D721Med (cell line): Measurements from ENCODE around the gene FAP.

Experiments used
- DNase-seq: peaks from one replicate; pipeline ENCODE4 v3.0.0; 2011; ENCODE audit warnings: low spot score; ENCODE audit not compliant: insufficient read length
- FAIRE-seq: peaks from 2 replicates; lab custom pipeline; 2011; peaks lifted over from hg19 to GRCh38; lab: Jason Lieb, UNC
- TF ChIP-seq, protein P1 (sequence below): IDR thresholded peaks from 2 replicates; pipeline ENCODE4 v1.5.1; 2012; ENCODE audit warnings: mild to moderate bottlenecking, control low read depth; ENCODE audit not compliant: insufficient read depth; ENCODE audit errors: missing control alignments

The FAP gene

DNA sequence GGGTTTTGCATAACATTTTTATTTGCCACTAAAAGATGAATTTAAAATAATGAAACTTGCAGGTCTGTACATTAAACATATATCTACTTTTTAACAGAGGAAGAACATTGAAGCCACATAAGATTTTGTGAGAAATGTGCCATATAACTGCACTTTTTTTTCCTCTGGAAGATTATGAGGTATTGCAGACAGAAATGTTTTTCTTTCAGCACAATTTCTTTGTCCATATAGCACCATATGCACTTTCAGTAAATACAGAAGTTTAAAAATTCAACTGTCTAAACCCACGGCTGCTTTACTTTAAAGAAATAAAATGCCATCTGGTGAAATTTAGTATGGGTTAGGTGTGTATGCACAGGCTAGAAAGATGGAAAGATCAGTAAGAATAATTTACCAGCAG, 470 bp upstream of the FAP start:
- no peak for DNase-seq
- no peak for FAIRE-seq
- TF ChIP-seq, protein P1, sequence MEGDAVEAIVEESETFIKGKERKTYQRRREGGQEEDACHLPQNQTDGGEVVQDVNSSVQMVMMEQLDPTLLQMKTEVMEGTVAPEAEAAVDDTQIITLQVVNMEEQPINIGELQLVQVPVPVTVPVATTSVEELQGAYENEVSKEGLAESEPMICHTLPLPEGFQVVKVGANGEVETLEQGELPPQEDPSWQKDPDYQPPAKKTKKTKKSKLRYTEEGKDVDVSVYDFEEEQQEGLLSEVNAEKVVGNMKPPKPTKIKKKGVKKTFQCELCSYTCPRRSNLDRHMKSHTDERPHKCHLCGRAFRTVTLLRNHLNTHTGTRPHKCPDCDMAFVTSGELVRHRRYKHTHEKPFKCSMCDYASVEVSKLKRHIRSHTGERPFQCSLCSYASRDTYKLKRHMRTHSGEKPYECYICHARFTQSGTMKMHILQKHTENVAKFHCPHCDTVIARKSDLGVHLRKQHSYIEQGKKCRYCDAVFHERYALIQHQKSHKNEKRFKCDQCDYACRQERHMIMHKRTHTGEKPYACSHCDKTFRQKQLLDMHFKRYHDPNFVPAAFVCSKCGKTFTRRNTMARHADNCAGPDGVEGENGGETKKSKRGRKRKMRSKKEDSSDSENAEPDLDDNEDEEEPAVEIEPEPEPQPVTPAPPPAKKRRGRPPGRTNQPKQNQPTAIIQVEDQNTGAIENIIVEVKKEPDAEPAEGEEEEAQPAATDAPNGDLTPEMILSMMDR = no peak

DNA sequence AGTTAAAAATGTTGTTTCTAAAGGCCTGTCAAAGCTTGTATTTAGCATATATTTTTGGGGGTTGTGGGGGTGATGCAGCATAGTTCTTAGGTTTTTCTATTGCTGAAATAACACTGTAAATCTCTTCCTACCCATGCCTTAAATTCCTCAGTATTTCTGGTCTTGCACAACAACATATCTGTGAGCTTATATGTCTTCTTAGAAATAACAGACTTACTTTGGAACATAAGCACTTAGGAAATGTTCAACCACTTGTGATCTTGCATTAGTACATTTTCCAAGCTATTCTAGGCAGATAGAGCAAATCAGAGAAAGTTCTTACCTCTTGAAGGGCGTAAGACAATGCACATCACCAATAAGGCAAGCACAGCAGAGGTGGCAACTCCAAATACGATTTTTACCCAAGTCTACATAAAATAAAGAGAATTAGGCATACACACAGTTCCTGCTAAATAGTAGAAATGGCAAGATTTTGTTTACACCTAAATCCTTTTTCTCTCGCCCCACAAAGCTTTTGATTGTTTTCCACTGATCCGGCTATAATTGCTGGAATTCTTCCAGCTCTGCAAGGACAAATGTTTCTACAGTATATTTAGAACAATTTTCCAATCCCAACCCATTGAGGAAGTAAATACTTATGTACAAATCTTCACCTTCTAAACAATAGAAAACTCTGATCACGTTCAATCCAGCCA, 512 bp downstream of the FAP start:
- FAIRE-seq = no peak
- TF ChIP-seq, protein P1 = no peak
- no peak for DNase-seq

GRCh38 chr2:162241571-162241970, 1.7 kb downstream of the FAP start:
- DNase-seq = no peak
- FAIRE-seq = no peak
- TF ChIP-seq, protein P1 = no peak

DNA sequence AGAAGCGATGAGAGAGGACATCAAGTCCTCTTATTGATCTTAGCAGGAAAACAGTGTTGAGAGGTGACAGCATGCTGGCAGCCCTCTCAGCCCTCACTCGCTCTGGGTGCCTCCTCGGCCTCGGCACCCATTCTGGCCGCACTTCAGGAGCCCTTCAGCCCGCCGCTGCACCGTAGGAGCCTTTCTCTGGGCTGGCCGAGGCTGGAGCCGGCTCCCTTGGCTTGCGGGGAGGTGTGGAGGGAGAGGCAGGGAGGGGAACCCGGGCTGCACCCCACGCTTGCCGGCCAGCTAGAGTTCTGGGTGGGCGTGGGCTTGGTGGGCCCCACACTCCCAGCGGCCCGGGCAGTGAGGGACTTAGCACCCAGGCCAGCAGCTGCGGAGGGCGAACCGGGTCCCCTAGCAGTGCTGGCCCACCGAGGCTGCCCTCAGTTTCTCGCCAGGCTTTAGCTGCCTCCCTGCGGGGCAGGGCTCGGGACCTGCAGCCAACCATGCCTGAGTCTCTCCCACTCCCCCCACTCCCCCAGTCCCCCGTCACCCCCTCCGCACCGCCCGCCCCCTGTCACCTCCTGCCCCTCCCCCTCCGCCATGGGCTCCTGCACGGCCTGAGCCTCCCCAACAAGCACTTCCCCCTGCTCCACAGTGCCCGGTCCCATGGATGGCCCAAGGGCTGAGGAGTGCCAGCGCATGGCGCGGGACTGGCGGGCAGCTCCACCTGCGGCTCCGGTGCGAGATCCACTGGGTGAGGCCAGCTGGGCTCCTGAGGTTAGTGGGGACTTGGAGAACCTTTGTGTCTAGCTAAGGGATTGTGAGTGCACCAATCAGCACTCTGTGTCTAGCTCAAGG, 8.4 kb downstream of the FAP start:
- no peak for DNase-seq
- TF ChIP-seq, protein P1 = no peak
- FAIRE-seq = no peak

DNA sequence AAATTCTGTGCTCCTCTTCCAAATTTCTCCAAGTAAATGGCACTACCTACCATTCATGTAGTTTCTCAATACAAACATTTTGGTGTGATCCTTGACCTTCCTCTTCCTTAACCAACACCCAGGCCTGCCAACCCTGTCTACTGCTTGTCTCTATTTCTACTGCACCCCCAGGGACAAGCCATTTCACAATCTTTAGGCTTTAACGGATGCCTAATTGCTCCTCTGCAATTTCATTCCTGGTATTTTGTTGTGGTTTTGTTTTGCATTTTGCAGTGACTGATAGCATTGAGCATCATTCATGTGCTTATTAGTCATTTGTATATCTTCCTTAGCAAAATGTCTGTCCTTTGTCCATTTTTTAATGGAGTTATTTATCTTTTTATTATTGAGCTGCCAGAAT, 10.0 kb downstream of the FAP start:
- FAIRE-seq (no peak), DNase-seq (no peak)
- TF ChIP-seq, protein P1 = no peak

DNA sequence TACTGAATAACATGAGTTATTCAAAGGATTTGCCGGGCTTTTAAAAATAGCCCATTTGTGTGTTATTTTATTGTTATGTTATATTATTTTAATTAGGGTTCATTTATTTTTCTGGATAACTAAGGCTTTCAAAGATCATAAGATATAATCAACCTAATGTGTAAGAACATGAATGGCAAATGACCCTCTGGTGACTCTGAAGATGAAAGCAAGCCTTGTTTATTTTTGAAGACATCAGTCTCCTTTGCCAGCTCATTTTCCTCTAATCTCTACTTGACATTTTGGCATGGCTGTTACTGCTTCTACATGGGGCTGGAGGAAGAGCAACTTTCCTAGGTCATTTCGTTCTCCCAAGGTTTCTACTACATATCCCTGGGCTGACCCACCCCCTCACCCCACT, 10.6 kb downstream of the FAP start:
- no peak for FAIRE-seq
- TF ChIP-seq, protein P1 = no peak
- no peak for DNase-seq

- no peak for FAIRE-seq
- TF ChIP-seq, protein P1 = no peak
- DNase-seq = no peak
Measured at GRCh38 chr2:162232027-162232426, 11.2 kb downstream of the FAP start.
